ENCODE data around the gene CPOX. TPM values are rescaled to one million over a fixed set of nuclear protein-coding genes. Genes with fewer than 3 reads are reported as not detected.
"Not testable (repeated sequence)": the region's sequence is repeated elsewhere in the genome, so short reads cannot be mapped to it uniquely, and the experiment has no call there.

The CPOX gene
- total RNA-seq: 10 to 100 TPM in 1 of 2 experiments, 1 to 10 TPM in 1; 7.0 to 10.5 TPM
- polyA plus RNA-seq (2013, experiment 1 of 2): 22.4 TPM
- 24.1 TPM for polyA plus RNA-seq (2013, experiment 2 of 2)
- 11.3 to 116 (median 50.3) reads per million in 172 experiments for total RNA-seq

DNA sequence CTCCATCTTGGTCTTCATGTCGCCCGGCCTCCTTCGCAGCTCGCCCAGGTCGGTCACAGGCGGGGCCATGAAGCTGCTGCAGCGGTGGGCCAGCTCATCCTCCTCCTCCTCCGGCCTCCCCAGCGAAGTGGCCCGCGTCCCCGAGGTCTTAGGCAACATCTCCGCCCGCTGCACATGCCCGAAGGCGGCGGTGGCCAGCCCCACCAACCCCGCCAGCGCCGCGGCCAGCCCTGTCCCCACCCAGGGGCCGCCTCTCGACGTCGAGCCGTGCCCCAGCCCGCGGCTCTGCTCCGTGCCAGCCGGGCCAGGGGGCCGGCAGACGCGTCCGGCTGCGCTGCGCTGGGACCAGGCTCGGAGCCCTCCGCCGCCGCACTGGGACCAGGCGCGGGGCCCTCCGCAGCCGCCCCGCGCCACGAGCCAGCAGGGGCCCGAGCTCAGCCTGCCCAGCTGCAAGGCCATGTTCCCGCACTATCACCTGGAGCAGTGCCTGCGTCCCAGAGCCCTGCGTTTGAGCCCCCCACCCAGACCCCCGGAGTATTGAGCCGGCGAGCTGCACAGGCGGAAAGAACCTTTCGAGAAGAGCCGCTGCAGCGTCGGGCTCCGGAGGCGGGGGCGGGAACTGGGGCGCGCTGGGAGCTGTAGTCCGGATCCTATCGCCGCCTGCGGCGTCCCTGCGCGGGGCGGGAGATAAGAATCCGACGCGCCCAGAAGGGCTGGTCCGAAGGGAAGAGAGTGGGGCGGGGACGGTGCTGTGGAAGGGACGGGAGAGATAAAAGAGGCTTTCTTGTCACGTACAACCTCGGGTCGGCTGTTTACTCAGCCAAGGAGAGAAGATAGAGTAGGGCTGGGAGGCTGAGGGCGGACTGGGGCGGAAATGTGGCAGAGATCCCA lies at the start of gene CPOX:
CPOX (minus strand) TSS at position 566 of the 891 bp plus-strand sequence; CDS start at position 459, 107 bp downstream.
- peaks cover 16% of the 10 kb centered on the region for H3K4me1 ChIP-seq (ENCODE audit: insufficient read depth, low read length)
- intact Hi-C loops (cut with DNase I, micrococcal nuclease): loop anchor here (2.0 to 10.0 kb wide), 4 partner anchors 70 to 1662 kb away; partner anchors contain the start of genes CLDND1 (in 2 of the 2) and CMSS1 (in 1 of the 2)
- H3K36me3 Mint-ChIP-seq (ENCODE audit: low read depth): peaks cover 36% of the 10 kb centered on the region
- peak within 1 kb of the TSS in 1 of 2 donors; percentile 19 for H3K27ac ChIP-seq (ENCODE audit: low read depth in 1 of 2, low read length in 2 of 2)
- POLR2A ChIA-PET: interaction anchor here (0.6 to 6.1 kb wide), 13 partner anchors 8 to 1224 kb away, joined by 3 to 67 read pairs (median 5); partner anchors contain the start of genes ARL6, CLDND1, CMSS1 and CRYBG3
- no peaks in the 10 kb centered on the region for H3K27me3 Mint-ChIP-seq
- no peaks in the 10 kb centered on the region for H3K9me3 Mint-ChIP-seq
- H3K27me3 ChIP-seq (ENCODE audit: control insufficient read depth in 1 of 2, insufficient read depth in 2 of 2, low read length in 2 of 2): no peaks in the 10 kb centered on the region
- peak within 1 kb of the TSS; percentile 94 for H3K4me3 Mint-ChIP-seq
- no peak for TF ChIP-seq CTCF (IDR thresholded peaks at IDR 0.05)
- peaks cover 35% of the 10 kb centered on the region for H3K4me1 Mint-ChIP-seq (ENCODE audit: low read depth)
- H3K4me3 ChIP-seq (ENCODE audit: low read length): peak within 1 kb of the TSS; percentile 63
- ATAC-seq (ENCODE audit: poor library complexity) (peak; percentile 96), DNase-seq (peak; percentile 61 to 91 (median 79))
- CTCF ChIA-PET: interaction anchor here (0.6 to 1.7 kb wide), 3 partner anchors 21 to 70 kb away, joined by 3 to 5 read pairs (median 5); partner anchors contain the start of gene CLDND1
- H3K27ac Mint-ChIP-seq: peak within 1 kb of the TSS; percentile 82
- peaks cover 23% of the 10 kb centered on the region for H3K36me3 ChIP-seq (ENCODE audit: insufficient read depth, low read length)
- H3K9me3 ChIP-seq (ENCODE audit: control insufficient read depth in 1 of 2, insufficient read depth in 1 of 2, low read length in 2 of 2): no peaks in the 10 kb centered on the region

DNA sequence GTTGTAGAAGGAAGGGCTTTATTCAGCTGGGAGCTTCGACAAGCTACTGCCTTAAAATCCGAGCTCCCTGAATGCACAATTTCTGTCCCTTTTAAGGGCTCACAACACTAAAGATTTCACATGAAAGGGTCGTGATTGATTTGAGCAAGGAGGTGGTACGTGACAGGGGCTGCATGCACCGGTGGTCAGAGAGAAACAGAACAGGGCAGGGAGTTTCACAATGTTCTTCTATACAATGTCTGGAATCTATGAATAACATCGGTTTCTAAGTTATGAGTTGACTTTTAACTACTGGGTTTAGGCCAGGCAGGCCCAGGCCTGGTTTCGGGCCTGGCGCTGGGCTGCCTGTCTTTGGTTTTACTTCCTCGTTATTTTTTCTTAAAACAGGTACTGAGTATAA lies 49.4 kb upstream of the CPOX start:
- H3K9me3 ChIP-seq (ENCODE audit: control insufficient read depth in 1 of 2, insufficient read depth in 1 of 2, low read length in 2 of 2); DNase-seq; H3K27ac Mint-ChIP-seq; POLR2A ChIA-PET; H3K36me3 ChIP-seq (ENCODE audit: insufficient read depth, low read length); H3K9me3 Mint-ChIP-seq; CTCF ChIA-PET; ATAC-seq (ENCODE audit: poor library complexity); H3K4me1 Mint-ChIP-seq (ENCODE audit: low read depth); H3K4me1 ChIP-seq (ENCODE audit: insufficient read depth, low read length); H3K4me3 Mint-ChIP-seq; H3K4me3 ChIP-seq (ENCODE audit: low read length); H3K27me3 ChIP-seq (ENCODE audit: control insufficient read depth in 1 of 2, insufficient read depth in 2 of 2, low read length in 2 of 2); H3K27ac ChIP-seq (ENCODE audit: low read depth in 1 of 2, low read length in 2 of 2); H3K36me3 Mint-ChIP-seq (ENCODE audit: low read depth); intact Hi-C loops (cut with DNase I, micrococcal nuclease): not testable (repeated sequence)
- H3K27me3 Mint-ChIP-seq: peaks cover 16% of the 10 kb centered on the region

- H3K4me1 ChIP-seq (ENCODE audit: insufficient read depth, low read length); H3K9me3 Mint-ChIP-seq; H3K36me3 Mint-ChIP-seq (ENCODE audit: low read depth); H3K27ac Mint-ChIP-seq; H3K27ac ChIP-seq (ENCODE audit: low read depth in 1 of 2, low read length in 2 of 2); H3K4me3 ChIP-seq (ENCODE audit: low read length); CTCF ChIA-PET; H3K4me1 Mint-ChIP-seq (ENCODE audit: low read depth); H3K27me3 ChIP-seq (ENCODE audit: control insufficient read depth in 1 of 2, insufficient read depth in 2 of 2, low read length in 2 of 2); DNase-seq; H3K36me3 ChIP-seq (ENCODE audit: insufficient read depth, low read length); H3K4me3 Mint-ChIP-seq; intact Hi-C loops (cut with DNase I, micrococcal nuclease); H3K9me3 ChIP-seq (ENCODE audit: control insufficient read depth in 1 of 2, insufficient read depth in 1 of 2, low read length in 2 of 2); ATAC-seq (ENCODE audit: poor library complexity): not testable (repeated sequence)
- POLR2A ChIA-PET: interaction anchor here (0.6 kb wide), 1 partner anchor 43 kb away, joined by 3 read pairs; no protein-coding TSS in a partner anchor
- H3K27me3 Mint-ChIP-seq: peaks cover 16% of the 10 kb centered on the region
Measured at GRCh38 chr3:98641756-98642155, 48.3 kb upstream of the CPOX start.

DNA sequence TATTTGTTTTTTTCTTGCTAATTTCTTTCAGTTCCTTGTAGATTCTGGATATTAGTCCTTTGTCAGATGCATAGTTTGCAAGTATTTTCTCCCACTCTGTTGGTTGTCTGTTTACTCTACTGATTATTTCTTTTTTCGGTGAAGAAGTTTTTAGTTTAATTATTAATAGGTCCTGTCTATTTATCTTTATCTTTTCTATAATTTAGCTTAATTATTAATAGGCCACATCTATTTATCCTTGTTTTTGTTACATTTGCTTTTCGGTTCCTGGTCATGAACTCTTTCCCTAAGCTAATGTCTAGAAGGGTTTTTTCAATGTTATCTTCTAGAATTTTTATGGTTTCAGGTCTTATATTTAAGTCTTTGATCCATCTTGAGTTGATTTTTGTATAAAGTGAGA lies 45.1 kb upstream of the CPOX start:
- H3K9me3 Mint-ChIP-seq; CTCF ChIA-PET; H3K36me3 Mint-ChIP-seq (ENCODE audit: low read depth); intact Hi-C loops (cut with DNase I, micrococcal nuclease); H3K4me3 Mint-ChIP-seq; H3K27ac ChIP-seq (ENCODE audit: low read depth in 1 of 2, low read length in 2 of 2); H3K27me3 Mint-ChIP-seq; POLR2A ChIA-PET; H3K4me3 ChIP-seq (ENCODE audit: low read length); H3K4me1 Mint-ChIP-seq (ENCODE audit: low read depth); ATAC-seq (ENCODE audit: poor library complexity); H3K9me3 ChIP-seq (ENCODE audit: control insufficient read depth in 1 of 2, insufficient read depth in 1 of 2, low read length in 2 of 2); H3K4me1 ChIP-seq (ENCODE audit: insufficient read depth, low read length); H3K27ac Mint-ChIP-seq; DNase-seq; H3K27me3 ChIP-seq (ENCODE audit: control insufficient read depth in 1 of 2, insufficient read depth in 2 of 2, low read length in 2 of 2); H3K36me3 ChIP-seq (ENCODE audit: insufficient read depth, low read length): not testable (repeated sequence)

Data from CD4-positive, alpha-beta T cell (primary cell).